ENCODE measurements around the gene RAD9A.
"Not testable (repeated sequence)": the region's sequence is repeated elsewhere in the genome, so short reads cannot be mapped to it uniquely, and the experiment has no call there.

The RAD9A gene

DNA sequence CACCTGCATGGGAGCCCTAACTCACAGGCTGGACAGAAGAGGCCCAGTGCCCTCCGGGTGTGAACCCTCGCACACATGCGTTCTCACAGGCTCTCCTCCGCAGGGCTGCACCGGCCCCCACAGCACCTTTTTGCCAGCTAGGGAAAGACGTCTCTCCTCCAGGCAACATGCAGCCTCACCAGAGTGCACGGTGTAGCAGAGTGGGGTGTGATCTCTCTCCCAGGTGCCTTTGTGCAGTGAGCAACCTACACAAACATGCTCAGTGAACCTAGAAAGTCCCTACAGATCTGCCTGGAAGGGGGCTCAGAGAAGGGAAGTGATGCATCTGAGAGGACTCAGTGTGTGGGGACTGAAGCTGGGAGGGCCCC is 20.0 kb downstream of the RAD9A start:
- no peak for DNase-seq

DNA sequence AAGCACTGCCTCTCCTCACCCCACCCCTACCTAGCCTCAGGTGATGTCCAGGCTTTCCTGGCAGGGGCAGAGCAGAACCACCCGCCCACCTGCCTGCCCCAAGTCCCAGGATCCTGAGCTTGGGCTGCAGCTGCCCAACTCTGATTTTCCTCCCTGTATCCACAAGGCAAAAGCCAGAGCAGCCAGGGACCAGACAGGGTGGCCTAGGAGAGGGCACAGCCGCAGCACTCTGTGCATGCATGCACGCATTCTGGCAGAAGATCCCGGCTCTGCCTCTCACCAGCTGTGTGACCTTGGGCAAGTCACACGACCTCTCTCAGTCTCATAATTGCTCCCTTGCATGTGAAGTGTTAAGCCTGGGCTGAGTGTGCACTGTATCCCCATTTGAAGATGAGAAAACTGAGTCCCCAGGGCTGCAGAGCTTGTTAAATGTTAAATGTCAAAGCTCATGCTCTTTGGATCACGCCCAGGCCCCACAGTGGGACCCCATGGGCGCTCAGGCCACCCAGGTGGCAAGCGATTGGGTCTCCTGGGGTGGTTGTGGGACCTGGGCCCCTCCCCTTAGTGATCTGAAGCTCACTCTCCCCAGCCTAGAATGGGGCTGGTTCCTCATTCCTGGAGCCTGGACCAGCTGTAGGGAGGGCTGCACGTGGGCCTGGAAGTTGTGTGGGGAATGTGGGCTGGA is 20.9 kb downstream of the RAD9A start:
- no peak for DNase-seq

DNA sequence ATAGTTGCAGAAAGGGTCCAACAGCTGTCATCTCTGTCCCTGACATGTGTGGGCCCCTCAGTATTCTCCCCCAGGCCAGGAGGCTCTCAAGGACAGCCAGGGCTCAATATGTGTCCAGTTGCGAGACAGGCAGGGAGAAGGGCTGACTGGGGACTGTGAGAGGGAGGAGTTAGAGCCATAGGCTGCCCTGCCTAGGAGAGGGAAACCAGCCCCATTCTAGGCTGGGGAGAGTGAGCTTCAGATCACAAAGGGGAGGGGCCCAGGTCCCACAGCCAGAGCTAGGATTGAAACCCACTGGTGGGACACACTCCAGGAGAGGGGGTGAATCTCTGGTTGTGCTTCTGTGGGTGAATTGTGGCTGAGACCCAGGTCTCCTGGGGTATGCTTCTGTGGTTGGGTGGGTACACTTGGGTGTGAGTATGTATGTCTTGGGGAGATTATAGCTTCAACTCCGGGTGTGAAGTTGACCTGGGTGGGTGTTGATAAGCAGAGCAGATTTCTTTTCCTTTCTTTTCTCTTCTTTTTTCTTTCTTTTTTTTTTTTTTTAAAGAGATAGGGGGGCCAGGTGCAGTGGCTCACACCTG is 21.6 kb downstream of the RAD9A start:
- DNase-seq = no peak

DNA sequence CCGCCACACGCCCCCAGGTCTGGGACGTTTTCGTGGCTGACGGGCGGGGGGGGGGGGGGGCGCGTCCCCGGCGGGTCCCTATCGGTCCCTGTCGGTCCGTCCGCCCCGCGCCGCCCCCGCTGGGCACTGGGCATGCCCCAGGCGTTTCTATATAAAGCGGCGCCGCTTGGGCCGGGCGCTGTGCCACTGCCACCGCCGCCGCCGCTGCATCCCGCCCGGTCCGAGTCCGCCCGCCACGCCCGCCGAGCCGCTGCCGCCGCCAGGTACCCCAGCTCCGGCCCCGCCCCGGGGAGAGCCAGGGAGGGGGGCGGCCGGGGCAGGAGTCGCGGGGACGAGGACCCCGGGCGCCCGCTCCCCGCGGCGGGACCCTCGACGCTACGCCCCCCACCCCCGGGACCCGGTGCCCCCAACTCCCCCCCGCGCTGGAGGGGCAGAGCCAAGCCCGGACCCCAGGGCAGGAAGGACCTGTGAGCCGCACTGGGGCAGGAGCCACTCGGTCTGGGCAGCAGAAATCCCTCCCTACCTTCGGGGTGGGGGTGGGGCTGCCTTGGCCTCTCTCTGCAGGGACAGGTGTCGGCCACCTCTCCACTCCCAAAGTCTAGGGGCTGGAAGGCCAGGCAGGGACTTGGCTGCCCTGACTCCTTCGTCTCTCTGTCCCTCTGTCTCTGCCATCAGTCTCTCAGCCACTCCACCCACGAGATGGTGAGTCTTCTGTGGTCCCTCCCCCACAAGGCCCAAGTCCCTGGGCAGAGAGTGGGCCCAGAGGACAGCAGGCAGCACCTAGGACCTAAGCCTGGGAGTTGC is 23.9 kb downstream of the RAD9A start, which contains the start of gene CARNS1:
CARNS1 (plus strand) TSS at position 178 of the 804 bp plus-strand sequence; CDS start at position 700, 522 bp downstream.
- no peak for DNase-seq

DNA sequence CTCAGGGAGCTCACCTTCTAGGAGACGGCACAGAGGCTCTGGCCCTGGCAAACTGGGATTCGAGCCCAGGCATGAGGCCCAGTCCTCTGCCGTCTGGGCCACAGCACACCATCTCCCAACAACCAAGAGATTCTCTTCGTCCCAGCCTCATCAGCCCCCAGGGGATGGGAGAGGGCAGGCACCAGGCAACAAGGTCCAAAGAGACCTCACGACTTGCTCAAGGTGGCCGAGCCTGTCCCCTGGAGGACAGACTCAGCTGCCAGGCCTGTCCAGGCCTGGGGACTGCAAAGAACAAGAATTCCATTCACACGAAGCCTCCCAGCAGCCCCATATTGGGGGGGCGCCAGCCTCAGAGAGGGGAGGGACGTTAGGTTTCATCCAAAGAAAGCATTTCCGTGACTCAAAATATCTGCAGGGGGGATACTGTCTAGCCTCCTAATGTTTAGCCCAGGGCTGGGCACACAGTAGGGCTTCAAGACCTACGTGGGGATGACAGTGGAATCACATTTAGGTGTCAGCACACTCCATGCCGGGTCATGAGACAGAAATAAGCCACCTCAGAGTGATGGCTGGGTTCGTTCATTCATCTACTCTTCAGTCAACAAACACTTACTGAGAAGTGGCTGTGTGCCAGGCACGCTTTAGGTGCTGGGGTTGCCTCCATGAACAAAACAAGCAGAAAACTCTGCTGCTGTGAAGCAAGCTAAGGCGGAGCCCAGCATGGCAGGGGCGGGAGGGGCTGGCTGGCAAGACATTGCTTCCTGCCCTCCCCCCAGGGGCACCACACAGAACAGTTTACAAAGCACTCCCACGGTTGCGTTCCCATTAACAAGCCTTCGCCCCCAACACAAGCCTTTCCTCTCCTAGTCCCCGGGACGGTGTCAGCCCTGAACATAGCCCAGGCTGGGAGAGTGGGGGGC is 24.9 kb downstream of the RAD9A start:
- peak; percentile 57 for DNase-seq

DNA sequence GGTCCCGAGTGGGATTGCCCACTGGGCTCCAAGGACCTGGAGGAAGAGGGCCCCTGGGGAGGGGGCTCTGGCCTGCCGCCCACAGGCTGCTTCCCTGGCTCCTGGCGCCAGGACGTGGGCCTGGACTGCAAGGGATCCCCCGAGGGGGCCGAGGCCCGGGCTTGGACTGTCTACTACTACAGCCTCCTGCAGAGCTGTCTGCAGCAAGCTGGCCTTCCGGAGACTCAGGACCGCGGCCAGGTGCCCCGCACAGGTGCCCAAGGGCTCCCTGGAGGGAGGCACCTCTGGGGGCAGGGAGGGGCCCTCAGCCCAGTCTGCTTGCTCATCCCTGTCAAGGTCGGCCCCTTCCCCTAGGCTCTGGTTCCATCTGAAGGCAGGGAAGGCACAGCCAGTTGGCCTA is 25.6 kb downstream of the RAD9A start:
- no peak for DNase-seq

DNA sequence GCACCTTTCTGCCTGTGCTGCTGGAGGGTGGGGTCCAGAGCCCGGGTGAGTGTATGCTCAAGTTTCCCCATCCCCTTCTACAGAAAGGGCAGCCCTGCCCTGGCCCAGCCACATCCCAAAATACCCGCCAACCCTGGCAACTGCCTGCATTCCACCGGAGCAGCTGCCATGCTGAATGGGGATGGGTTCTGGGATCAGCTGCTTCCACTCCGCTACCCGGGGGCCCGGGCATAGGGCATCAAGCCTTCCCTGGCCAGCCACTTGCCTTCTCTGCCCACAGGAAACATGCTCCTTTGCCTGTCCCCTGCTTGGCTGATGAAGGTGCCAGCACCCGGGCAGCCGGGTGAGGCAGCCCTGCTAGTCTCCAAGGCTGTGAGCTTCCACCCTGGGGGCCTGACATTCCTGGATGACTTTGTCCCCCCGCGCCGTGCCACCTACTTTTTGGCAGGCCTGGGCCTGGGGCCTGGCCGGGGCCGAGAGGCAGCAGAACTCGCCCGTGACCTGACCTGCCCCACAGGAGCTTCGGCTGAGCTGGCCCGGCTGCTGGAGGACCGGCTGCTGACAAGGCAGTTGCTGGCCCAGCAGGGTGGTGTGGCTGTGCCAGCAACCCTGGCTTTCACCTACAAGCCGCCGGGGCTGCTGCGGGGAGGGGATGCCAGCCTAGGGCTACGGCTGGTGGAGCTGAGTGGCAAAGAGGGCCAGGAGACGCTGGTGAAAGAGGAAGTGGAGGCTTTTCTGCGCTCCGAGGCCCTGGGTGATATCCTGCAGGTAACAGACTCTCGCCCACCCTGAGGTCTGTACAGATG is 26.9 kb downstream of the RAD9A start:
- no peak for DNase-seq

DNA sequence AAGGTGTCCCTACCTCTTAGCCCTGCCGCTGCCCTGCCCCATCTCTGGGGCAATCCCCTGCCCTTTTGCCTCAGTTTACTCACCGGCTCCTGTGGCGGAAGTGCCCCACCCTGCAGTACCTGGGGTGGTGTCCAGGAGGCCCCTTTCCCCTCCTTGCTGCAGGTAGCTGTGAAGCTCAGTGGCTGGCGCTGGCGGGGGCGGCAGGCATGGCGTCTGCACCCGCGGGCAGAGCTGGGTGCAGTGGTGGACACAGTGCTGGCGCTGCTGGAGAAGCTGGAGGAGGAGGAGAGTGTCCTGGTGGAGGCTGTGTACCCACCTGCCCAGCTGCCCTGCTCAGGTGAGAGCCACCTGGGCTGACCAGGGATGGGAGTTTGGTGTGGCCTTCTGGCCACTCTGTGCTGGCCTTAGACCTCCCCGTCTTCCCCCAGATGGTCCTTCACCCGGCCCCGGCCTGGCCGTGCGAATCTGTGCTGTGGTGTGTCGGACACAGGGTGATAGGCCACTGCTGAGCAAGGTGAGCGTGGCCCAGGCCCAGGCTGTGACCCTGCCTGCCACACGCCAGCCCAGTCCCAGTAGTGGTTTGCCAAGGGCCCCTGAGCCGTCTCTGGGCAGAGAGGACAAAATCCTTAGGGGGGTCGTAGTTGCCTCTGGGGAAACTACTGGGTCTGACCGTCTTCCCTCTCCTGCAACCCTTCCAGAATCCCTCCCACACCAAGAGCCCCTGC is 27.7 kb downstream of the RAD9A start:
- no peak for DNase-seq

DNA sequence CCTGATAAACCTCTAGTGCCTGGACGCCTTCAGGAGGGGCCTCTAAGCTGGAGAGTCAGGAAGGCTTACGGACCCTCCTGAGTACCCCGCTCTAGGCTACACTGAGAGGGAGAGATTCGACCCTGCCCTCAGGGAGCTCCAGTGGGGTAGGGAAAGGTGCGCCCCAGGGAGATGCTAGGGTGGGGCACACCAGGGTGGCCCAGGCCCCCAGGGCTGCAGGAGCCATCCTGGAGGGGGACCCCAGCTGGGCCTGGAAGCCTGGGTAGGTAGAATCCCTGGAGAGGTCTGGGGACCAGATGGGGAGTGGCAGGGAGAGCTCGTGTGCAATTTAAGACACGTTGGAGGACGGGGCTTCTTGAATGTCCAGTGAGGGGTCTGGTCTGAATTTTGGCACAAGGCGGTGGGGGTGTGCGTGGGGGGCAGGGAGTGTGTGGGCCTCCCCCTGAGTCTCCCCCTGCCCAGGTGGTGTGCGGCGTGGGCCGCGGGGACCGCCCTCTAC is 28.4 kb downstream of the RAD9A start:
- no peak for DNase-seq

DNA sequence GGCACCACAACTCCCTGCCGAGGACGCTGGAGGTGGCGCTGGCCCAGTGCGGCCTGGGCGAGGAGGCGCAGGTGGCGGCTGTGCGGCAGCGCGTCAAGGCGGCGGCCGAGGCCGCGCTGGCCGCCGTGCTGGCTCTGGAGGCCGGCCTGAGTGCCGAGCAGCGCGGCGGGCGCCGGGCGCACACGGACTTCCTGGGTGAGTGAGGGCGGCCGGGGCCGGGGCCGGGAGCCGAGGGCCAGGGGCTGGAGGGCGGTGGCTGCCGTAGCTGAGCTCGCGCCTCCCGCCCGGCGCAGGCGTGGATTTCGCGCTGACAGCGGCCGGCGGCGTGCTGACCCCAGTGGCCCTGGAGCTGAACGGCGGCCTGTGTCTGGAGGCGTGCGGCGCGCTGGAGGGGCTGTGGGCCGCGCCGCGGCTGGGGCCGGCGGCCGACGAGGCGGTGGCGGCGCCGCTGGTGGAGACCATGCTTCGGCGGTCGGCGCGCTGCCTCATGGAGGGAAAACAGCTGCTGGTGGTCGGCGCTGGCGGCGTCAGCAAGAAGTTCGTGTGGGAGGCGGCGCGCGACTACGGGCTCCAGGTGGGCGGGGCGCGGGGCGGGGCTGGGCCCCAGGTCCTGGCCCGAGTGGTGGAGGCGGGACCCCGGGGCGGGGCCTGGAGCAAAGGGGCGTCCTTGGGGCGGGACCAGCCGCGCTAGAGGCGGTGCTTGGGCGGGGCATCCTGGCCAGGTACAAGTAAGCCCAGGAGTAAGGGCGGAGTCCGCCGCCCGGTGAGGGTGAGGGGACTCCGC is 29.1 kb downstream of the RAD9A start:
- peak; percentile 68 for DNase-seq

DNA sequence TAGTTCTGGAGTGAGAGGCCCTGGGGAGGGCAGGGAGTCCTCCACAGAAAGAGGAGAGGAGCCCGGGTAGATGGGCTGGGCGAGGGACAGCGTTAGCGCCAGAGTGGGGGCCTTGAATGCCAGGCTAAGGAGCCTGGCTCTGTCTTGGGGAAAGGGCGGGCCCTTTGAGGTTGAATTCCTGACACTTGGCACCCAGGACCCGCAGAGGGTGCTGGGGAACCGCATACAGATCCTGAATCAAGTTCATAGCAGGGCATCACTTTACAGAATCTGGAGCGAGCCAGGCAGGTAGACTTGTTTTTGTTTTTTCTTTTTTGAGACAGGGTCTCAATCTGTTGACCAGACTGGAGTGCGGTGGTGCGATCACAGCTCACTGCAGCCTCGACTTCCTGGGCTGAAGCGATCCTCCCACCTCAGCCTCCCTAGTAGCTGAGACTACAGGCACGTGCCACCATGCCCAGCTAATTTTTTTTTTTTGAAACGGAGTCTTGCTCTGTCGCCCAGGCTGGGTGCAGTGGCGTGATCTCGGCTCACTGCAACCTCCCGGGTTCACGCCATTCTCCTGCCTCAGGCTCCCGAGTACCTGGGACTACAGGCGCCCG is 29.7 kb downstream of the RAD9A start:
- no peak for DNase-seq

DNA sequence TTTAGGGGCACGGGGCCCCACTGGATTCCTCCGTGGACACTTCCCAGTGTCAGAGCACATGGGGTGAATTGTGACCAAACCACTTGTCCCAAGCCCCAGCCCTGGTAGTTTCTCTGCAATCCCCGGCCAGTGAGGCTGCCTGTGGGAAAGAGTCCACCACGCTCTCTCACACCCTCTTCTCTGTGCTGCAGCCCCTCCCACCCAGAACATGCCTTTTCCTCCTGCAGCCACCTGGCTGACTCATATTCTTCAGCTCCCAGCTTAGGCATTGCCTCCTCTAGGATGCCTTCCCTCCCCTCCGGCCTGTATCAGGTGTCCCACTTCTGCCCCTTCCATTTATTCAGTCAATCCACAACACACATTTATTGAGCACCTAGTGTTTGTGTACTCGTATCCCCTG is 31.1 kb downstream of the RAD9A start:
- no peak for DNase-seq

DNA sequence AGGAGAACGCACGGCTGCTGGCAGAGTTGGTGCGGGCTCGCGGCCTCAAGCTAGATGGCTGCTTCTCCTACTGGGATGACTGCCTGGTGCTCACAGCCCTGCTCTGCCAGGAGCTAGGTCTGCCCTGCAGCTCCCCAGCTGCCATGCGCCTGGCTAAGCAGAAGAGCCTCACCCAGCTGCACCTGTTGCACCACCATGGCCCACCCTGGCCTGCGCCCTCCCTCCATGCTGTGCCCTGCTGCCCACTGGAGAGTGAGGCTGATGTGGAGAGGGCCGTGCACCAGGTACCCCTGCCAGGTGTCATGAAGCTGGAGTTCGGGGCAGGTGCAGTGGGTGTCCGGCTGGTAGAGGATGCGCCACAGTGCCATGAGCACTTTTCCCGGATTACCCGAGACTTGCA is 31.7 kb downstream of the RAD9A start:
- DNase-seq = no peak

DNA sequence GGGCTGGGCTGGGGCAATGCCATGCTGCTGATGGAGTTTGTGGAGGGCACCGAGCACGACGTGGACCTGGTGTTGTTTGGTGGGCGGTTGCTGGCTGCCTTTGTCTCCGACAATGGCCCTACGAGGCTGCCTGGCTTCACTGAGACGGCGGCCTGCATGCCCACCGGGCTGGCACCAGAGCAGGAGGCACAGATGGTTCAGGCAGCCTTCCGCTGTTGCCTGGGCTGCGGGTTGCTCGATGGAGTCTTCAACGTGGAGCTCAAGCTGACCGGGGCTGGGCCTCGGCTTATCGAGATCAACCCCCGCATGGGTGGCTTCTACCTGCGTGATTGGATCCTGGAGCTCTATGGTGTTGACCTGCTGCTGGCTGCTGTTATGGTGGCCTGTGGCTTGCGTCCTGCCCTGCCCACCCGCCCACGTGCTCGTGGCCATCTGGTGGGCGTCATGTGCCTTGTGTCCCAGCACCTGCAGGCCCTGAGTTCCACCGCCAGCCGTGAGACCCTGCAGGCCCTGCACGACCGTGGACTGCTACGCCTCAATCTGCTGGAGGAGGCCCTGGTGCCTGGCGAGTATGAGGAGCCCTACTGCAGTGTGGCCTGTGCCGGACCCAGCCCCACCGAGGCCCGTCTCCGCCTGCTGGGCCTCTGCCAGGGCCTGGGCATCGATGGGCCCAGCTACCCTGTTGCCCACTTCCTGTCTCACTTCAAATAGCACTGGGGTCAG is 32.3 kb downstream of the RAD9A start:
- no peak for DNase-seq

DNA sequence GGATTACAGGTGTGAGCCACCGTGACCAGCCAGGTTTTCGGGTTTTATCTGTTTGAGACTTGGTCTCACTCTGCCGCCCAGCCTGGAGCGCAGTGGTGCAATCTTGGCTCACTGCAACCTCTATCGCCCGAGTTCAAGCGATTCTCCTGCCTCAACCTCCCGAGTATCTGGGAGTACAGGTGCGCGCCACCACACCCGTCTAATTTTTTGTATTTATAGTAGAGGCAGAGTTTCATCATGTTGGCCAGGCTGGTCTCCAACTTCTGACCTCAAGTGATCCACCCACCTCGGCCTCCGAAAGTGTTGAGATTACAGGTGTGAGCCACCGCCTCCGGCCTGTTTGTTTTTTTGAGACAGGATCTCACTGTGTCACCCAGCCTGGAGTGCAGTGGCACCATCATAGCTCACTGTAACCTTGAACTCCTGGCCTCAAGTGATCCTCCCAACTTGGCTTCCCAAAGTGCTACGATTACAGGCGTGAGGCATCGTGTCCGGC is 35.6 kb downstream of the RAD9A start:
- not testable (repeated sequence) for DNase-seq

DNA sequence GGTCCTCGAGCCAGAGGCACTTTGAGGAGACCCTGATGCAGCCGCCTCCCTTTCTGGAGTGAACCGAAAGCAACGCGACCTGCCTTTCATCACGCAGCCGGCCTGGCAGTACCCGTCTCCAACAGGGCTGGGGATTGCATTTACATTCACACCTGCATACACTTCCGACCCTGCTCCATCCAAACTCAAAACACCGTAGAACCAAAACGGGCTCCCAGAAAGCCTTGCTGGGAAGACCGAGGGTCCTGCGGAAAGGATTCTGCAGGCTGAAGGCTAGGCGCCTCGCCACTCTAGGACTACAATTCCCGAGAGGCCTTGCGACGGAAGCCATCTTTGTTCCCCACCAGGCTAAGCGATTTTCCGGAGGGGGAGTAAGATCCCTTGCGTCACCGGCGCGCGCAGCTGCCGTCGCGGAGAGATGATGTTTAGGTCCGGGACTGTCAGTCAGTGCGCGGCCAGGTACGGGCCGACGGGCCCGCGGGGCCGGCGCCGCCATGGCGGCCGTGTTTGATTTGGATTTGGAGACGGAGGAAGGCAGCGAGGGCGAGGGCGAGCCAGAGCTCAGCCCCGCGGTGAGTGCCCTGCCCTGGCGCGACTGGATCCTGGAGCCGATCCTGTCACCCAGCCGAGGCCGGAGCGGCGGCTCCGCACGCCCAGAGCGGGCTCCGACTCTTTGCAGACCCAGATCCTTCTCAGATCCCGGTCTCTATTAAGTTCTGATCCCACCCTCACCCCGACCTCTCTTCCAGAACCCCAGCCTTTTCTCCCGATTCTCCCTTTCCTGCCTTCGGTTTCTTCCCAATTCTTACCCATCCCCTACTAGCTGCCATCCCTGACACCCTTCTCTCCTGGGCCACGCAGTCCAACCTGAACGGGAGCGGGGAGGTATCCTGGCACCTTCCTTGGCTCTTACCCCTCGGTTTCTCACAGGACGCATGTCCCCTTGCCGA is 36.5 kb downstream of the RAD9A start, which contains the start of gene RPS6KB2:
RPS6KB2 (plus strand) TSS at position 443 of the 950 bp plus-strand sequence; CDS start at position 495, 52 bp downstream.
- DNase-seq = peak; percentile 90

DNA sequence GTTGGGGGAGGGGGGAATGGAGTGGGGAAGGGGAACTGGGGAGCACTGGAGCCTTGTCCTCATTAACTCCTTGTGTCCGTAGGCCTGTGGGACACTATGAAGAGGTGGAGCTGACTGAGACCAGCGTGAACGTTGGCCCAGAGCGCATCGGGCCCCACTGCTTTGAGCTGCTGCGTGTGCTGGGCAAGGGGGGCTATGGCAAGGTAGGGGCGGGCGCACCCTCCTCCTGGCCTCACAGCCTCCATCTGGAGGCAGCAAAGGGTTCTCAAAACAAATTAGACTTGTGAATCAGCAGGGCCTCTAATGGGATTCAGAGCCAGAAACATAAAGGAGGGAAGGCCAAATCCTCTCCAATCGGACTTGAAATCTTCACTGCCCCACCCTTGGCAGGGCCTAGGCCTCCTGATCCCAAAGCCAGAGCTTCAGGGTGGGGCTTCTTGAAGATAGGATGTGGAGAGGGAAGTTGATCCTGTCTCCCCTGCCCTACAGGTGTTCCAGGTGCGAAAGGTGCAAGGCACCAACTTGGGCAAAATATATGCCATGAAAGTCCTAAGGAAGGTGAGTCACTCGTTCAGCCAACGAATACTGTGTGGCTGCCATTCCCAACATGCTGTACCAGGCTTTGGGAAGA is 37.4 kb downstream of the RAD9A start:
- DNase-seq = no peak

All from NCI-H2029 treated with DMSO at 0.1 percent for 48 hours (cell line).